OCI-LY3 (cell line): ENCODE measurements around the gene F2RL2.

Experiments
- EZH2phosphoT487 ChIP-seq: fragments of 200-600 bp; shearing (Covaris generic); IDR thresholded peaks from 2 replicates; pipeline ENCODE4 v1.6.1; 2018; ENCODE audit warnings: antibody characterized with exemption, mixed run types, low read depth
- TF ChIP-seq, protein P1 (sequence below): fragments of 200-600, 300-600 bp; sonication (generic); IDR thresholded peaks from 2 replicates; pipeline ENCODE4 v1.5.1; 2014; ENCODE audit warnings: antibody characterized with exemption, low read length, low read depth

DNA sequence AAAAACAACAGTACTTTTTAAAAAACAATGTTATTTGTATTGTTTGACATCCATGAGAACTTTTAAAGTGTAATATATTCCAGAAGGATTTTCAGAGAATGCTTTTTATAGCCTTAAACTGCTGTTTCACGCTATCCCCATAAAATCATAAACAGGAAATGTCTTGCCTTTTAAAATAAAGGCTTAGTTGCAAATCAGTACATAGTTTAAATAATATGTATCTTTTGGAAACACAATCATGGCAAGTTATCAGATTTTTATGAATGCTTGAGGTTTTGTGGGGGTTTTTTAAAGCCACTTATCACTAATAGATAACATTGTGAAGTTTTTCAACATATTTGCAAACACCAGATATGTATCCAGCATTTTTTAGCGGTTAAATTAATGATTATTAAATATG is 37.2 kb upstream of the F2RL2 start:
- TF ChIP-seq, protein P1, sequence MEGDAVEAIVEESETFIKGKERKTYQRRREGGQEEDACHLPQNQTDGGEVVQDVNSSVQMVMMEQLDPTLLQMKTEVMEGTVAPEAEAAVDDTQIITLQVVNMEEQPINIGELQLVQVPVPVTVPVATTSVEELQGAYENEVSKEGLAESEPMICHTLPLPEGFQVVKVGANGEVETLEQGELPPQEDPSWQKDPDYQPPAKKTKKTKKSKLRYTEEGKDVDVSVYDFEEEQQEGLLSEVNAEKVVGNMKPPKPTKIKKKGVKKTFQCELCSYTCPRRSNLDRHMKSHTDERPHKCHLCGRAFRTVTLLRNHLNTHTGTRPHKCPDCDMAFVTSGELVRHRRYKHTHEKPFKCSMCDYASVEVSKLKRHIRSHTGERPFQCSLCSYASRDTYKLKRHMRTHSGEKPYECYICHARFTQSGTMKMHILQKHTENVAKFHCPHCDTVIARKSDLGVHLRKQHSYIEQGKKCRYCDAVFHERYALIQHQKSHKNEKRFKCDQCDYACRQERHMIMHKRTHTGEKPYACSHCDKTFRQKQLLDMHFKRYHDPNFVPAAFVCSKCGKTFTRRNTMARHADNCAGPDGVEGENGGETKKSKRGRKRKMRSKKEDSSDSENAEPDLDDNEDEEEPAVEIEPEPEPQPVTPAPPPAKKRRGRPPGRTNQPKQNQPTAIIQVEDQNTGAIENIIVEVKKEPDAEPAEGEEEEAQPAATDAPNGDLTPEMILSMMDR = no peak
- TF ChIP-seq EZH2phosphoT487 = no peak
